Measurements from ENCODE around the gene TIMP2. TPM values are rescaled to one million over a fixed set of nuclear protein-coding genes. Genes with fewer than 3 reads are reported as not detected.

The TIMP2 gene
- total and polyA plus RNA-seq, 2 of the 13 experiments (the other 11 are each of a cell fraction or from before 2014, with no cell fraction given) = 3.8 to 8.5 TPM

- TF ChIP-seq, protein P1, sequence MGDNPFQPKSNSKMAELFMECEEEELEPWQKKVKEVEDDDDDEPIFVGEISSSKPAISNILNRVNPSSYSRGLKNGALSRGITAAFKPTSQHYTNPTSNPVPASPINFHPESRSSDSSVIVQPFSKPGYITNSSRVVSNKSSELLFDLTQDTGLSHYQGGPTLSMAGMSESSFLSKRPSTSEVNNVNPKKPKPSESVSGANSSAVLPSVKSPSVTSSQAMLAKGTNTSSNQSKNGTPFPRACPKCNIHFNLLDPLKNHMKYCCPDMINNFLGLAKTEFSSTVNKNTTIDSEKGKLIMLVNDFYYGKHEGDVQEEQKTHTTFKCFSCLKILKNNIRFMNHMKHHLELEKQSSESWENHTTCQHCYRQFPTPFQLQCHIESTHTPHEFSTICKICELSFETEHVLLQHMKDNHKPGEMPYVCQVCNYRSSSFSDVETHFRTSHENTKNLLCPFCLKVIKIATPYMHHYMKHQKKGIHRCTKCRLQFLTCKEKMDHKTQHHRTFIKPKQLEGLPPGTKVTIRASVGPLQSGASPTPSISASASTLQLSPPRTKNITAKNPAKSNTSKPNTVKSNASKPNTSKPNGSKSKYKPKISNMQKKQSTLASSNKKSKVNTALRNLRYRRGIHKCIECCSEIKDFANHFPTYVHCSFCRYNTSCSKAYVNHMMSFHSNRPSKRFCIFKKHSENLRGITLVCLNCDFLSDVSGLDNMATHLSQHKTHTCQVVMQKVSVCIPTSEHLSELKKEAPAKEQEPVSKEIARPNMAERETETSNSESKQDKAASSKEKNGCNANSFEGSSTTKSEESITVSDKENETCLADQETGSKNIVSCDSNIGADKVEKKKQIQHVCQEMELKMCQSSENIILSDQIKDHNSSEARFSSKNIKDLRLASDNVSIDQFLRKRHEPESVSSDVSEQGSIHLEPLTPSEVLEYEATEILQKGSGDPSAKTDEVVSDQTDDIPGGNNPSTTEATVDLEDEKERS (CRISPR knock-in tag; IDR thresholded peaks at IDR 0.05) = peak; percentile 15; the same call in 1 of the 2 replicates
- 0 out of 2 replicates have a peak, but pooled peaks have one; percentile 6 for TF ChIP-seq REPIN1 (CRISPR knock-in tag; IDR thresholded peaks at IDR 0.05; ENCODE audit: borderline replicate concordance, low read depth)
- no peak for TF ChIP-seq ZNF747 (CRISPR knock-in tag; IDR thresholded peaks at IDR 0.05; ENCODE audit: borderline replicate concordance)
- TF ChIP-seq NR2F2 (IDR thresholded peaks at IDR 0.05; ENCODE audit: borderline replicate concordance, low read depth) = no peak
- TF ChIP-seq, protein P2, sequence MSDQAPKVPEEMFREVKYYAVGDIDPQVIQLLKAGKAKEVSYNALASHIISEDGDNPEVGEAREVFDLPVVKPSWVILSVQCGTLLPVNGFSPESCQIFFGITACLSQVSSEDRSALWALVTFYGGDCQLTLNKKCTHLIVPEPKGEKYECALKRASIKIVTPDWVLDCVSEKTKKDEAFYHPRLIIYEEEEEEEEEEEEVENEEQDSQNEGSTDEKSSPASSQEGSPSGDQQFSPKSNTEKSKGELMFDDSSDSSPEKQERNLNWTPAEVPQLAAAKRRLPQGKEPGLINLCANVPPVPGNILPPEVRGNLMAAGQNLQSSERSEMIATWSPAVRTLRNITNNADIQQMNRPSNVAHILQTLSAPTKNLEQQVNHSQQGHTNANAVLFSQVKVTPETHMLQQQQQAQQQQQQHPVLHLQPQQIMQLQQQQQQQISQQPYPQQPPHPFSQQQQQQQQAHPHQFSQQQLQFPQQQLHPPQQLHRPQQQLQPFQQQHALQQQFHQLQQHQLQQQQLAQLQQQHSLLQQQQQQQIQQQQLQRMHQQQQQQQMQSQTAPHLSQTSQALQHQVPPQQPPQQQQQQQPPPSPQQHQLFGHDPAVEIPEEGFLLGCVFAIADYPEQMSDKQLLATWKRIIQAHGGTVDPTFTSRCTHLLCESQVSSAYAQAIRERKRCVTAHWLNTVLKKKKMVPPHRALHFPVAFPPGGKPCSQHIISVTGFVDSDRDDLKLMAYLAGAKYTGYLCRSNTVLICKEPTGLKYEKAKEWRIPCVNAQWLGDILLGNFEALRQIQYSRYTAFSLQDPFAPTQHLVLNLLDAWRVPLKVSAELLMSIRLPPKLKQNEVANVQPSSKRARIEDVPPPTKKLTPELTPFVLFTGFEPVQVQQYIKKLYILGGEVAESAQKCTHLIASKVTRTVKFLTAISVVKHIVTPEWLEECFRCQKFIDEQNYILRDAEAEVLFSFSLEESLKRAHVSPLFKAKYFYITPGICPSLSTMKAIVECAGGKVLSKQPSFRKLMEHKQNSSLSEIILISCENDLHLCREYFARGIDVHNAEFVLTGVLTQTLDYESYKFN (CRISPR knock-in tag; conservative IDR thresholded peaks at IDR 0.05) = no peak
- no peak for TF ChIP-seq ZSCAN5A (CRISPR knock-in tag; IDR thresholded peaks at IDR 0.05; ENCODE audit: borderline replicate concordance)
- no peak for TF ChIP-seq RARG (CRISPR knock-in tag; IDR thresholded peaks at IDR 0.05; ENCODE audit: low read depth)
- TF ChIP-seq ZFP37 (CRISPR knock-in tag; IDR thresholded peaks at IDR 0.05; ENCODE audit: borderline replicate concordance) = no peak
- no peak for TF ChIP-seq HDAC1 (CRISPR knock-in tag; IDR thresholded peaks at IDR 0.05)
- no peak for TF ChIP-seq SUZ12 (IDR thresholded peaks at IDR 0.05; ENCODE audit: low read depth, low read length)
- no peak for TF ChIP-seq ZNF710 (CRISPR knock-in tag; IDR thresholded peaks at IDR 0.05; ENCODE audit: borderline replicate concordance)
- no peak; the same call in 1 of the 2 replicates for TF ChIP-seq ZNF746 (CRISPR knock-in tag; IDR thresholded peaks at IDR 0.05)
- no peak for TF ChIP-seq TOE1 (CRISPR knock-in tag; IDR thresholded peaks at IDR 0.05)
- no peak for TF ChIP-seq SP1 (IDR thresholded peaks at IDR 0.05)
- no peak for TF ChIP-seq SP1 (CRISPR knock-in tag; IDR thresholded peaks at IDR 0.05)
- TF ChIP-seq ZNF484 (CRISPR knock-in tag; IDR thresholded peaks at IDR 0.05; ENCODE audit: borderline replicate concordance, low read depth) = no peak
- no peak for TF ChIP-seq SSRP1 (CRISPR knock-in tag; IDR thresholded peaks at IDR 0.05)
- TF ChIP-seq SP4 (CRISPR knock-in tag; IDR thresholded peaks at IDR 0.05) = no peak
Observed at GRCh38 chr17:78832541-78832810, 92.7 kb downstream of the TIMP2 start (continued).
